GM12892 (cell line): ENCODE data around the gene ARHGEF6.
"Not testable (repeated sequence)": the region's sequence is repeated elsewhere in the genome, so short reads cannot be mapped to it uniquely, and the experiment has no call there.

Source experiments
- DNase-seq: peaks from one replicate; pipeline ENCODE4 v3.0.0; 2011; ENCODE audit not compliant: insufficient read length
- FAIRE-seq: peaks from 2 replicates; lab custom pipeline; 2011; peaks lifted over from hg19 to GRCh38; lab: Jason Lieb, UNC
- POLR2A ChIP-seq: IDR thresholded peaks from 2 replicates; pipeline ENCODE4 v1.6.1; 2011; ENCODE audit warnings: low read depth, low read length, control low read depth
- POLR2AphosphoS5 ChIP-seq: IDR thresholded peaks from 2 replicates; pipeline ENCODE4 v1.6.1; 2011; ENCODE audit warnings: low read depth, low read length, control low read depth
- TAF1 ChIP-seq: IDR thresholded peaks from 2 replicates; pipeline ENCODE4 v1.6.1; 2011; ENCODE audit warnings: low read depth, mild to moderate bottlenecking, control low read depth, low read length, borderline replicate concordance

The ARHGEF6 gene

GRCh38 chrX:136810493-136810892 lies 29.8 kb upstream of the ARHGEF6 start:
- FAIRE-seq: no peak
- DNase-seq: no peak
- TF ChIP-seq POLR2A (no peak), POLR2AphosphoS5 (no peak), TAF1 (no peak)

DNA sequence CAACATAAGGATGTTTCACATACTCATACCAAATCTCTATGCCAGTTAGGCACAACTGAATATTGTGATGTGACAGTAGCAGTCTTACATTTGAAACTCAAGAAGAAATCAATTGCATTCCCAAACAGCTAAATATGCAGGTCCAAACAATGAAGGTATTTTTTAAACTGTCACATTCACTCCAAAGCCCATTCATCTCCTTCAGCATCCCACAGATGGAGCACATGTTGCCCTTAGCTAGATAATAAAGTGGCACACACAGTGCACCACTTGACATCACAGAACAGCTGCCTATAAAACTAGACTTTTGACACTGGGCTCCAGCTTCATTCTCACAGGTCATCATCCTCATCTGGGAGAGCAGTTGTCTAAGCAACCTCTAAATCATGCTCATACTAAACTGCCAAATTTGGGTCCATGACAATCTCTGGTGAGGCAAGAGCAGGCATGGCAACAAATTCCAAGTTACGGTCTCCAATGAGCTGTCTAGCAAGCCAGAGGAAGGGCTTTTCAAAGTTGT lies 26.2 kb upstream of the ARHGEF6 start:
- TF ChIP-seq TAF1: no peak
- TF ChIP-seq POLR2A: no peak
- TF ChIP-seq POLR2AphosphoS5: no peak
- DNase-seq (no peak), FAIRE-seq (no peak)

GRCh38 chrX:136802515-136802914 lies 21.8 kb upstream of the ARHGEF6 start:
- FAIRE-seq (no peak), DNase-seq (no peak)
- TF ChIP-seq POLR2A (no peak), POLR2AphosphoS5 (no peak), TAF1 (no peak)

DNA sequence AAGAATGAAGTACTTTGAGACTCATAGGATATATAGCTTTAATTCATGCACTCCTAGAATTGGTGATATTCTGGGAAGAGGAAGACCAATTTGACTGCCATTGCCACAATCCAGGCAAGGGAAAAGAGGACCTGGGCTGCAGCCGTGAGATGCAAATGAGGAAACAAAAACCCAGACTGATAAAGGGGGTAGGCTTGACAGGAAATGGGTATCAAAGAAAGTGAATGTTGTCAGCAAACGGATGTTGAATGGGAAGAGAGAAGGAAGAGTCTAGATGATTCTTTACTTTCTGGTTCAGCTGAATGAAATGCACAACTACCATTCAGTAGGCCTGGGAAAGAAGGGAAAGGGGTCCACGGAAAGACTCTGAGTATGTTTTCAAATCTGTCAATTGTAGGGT lies 17.1 kb upstream of the ARHGEF6 start:
- TF ChIP-seq POLR2AphosphoS5 (no peak), TAF1 (no peak), POLR2A (no peak)

GRCh38 chrX:136795132-136795531 lies 14.4 kb upstream of the ARHGEF6 start:
- not testable (repeated sequence) for FAIRE-seq, DNase-seq

More for the DNA sequence above, 17.1 kb upstream of the ARHGEF6 start:
- DNase-seq: no peak
- FAIRE-seq: no peak

GRCh38 chrX:136794660-136795059 lies 13.9 kb upstream of the ARHGEF6 start:
- FAIRE-seq, DNase-seq: not testable (repeated sequence)

GRCh38 chrX:136794080-136794479 lies 13.3 kb upstream of the ARHGEF6 start:
- DNase-seq (no peak), FAIRE-seq (peak; percentile 17)
- TF ChIP-seq POLR2A (no peak), POLR2AphosphoS5 (no peak), TAF1 (no peak)

GRCh38 chrX:136789856-136790255 lies 9.1 kb upstream of the ARHGEF6 start:
- TF ChIP-seq POLR2AphosphoS5: no peak
- TF ChIP-seq TAF1: no peak
- no peak for FAIRE-seq
- DNase-seq: no peak

DNA sequence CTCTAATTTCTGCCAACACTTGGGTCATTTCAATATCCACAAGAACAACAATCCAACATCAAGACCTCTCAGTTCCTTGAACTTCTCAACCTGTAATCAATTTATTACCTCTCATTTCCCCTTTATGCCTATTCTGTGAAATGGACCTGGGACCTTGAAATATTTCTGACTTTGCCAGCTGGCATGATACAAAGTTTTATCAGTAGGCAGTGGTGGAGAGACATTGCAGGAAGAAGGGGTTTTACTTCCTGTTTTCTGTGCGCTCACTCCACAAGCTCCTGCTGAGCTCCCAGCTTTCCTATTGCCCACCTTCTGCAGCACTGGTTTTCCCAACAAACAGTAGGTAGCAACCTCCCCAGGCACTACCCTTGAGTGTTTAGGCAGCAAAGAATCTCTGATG lies 3.5 kb upstream of the ARHGEF6 start:
- TF ChIP-seq POLR2A: no peak
- TF ChIP-seq POLR2AphosphoS5: no peak
- no peak for TF ChIP-seq TAF1
- no peak for FAIRE-seq
- no peak for DNase-seq

DNA sequence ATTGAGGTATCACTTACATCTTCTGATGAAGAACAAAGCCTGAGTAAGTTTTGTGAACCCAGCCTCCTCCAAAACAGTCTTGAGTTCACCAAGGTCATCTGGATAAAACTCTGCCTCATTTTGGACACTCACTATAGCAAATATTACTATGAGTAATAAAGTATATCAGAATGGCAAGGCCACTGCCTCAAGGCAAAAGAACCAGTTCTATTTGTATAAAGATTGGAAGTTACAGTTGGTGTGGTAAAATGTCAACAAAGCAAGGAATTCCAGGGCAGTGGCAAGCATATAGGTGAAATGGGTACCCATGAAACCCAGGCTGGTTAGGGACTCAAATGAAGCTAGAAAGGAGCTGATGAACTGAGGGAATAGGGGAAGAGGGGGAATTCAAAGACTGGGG lies 2.4 kb upstream of the ARHGEF6 start:
- no peak for TF ChIP-seq POLR2AphosphoS5
- TF ChIP-seq POLR2A: no peak
- DNase-seq (no peak), FAIRE-seq (no peak)

DNA sequence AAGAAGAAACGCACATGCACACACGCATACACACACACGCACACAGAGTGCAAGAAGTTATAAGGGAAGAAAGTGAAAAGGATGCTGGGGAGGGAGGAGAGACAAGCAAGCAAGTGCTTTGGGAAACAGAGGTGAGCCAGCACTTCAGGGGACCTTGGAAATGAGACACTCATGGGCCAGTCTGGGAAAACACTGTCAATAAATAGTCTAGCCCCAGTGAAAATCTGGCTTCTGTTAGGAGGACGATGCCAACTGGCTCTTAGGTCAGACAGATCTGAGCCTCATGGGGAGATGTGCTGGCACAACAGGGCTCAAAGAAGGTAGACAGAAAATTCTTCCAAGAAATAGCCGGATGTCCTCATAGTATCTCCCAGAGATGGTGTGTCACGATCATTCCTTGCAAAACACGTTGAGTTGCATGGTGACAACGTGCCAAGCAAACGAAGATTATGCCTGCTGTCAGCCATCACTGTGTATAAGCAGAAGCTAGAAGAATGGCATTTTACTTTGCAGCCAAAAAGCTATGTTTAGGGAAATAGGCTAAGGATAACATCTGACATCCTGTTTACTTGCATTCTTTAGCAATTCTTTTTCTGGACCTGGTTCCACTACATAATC lies 557 bp upstream of the ARHGEF6 start:
- DNase-seq (no peak), FAIRE-seq (peak; percentile 62)
- no peak for TF ChIP-seq POLR2A
- no peak for TF ChIP-seq TAF1
- TF ChIP-seq POLR2AphosphoS5: no peak

DNA sequence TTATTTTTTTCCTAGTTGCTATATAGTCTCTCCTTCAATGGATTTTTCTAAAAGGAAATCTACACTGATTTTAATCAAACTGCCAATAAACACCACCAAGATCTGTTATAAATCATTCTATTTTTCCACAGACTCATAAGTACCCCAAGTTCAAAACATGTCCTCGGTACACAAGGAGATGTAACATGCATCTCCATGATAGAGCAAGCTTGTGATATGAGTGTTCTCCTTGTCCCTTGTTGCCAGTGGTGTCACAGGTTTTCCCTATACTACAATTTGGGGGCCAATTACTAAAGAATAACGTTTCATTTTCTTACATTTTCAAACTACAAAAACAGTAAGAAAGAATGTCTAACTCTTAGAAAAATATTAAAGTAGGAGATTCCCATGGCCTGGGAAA lies 491 bp downstream of the ARHGEF6 start:
- no peak for FAIRE-seq
- TF ChIP-seq POLR2AphosphoS5 (no peak), POLR2A (no peak), TAF1 (no peak)
- no peak for DNase-seq

GRCh38 chrX:136779346-136779781 lies 1.4 kb downstream of the ARHGEF6 start:
- FAIRE-seq (peak; percentile 86), DNase-seq (no peak)
- TF ChIP-seq TAF1 (no peak), POLR2AphosphoS5 (peak; percentile 40; the same call in 1 of the 2 replicates), POLR2A (peak; percentile 49; the same call in 1 of the 2 replicates)
